Karpas-422 (cell line): ENCODE data around the gene BRCA1. TPM values are rescaled to one million over a fixed set of nuclear protein-coding genes. Genes with fewer than 3 reads are reported as not detected.
"Not testable (repeated sequence)": the region's sequence is repeated elsewhere in the genome, so short reads cannot be mapped to it uniquely, and the experiment has no call there.

Experiments
- DNase-seq: peaks from one replicate; pipeline ENCODE4 v3.0.0-alpha.2; 2015
- H2AFZ ChIP-seq: fragments of 200-600 bp; sonication (generic); 2 replicates; pipeline ENCODE4 v1.6.1; 2014; ENCODE audit warnings: antibody characterized with exemption, low read length, mixed read lengths
- H3K27ac ChIP-seq: fragments of 200-600 bp; sonication (generic); 2 replicates; pipeline ENCODE4 v1.5.1; 2014; ENCODE audit warnings: mild to moderate bottlenecking, low read length, moderate library complexity
- H3K27me3 ChIP-seq: fragments of 200-600 bp; sonication (generic); 2 replicates; pipeline ENCODE4 v1.6.1; 2014; ENCODE audit warnings: low read length, mixed read lengths
- H3K36me3 ChIP-seq: fragments of 200-600 bp; sonication (generic); 2 replicates; pipeline ENCODE4 v1.6.1; 2014; ENCODE audit warnings: low read length, mixed read lengths; ENCODE audit not compliant: insufficient read depth
- H3K4me1 ChIP-seq: fragments of 200-600 bp; sonication (generic); 2 replicates; pipeline ENCODE4 v1.6.1; 2014; ENCODE audit warnings: mild to moderate bottlenecking, low read length, mixed read lengths
- H3K4me2 ChIP-seq: fragments of 200-600 bp; sonication (generic); 2 replicates; pipeline ENCODE4 v1.6.1; 2014; ENCODE audit warnings: low read length, low read depth, mild to moderate bottlenecking; ENCODE audit not compliant: poor library complexity, severe bottlenecking
- H3K4me3 ChIP-seq: fragments of 200-600 bp; sonication (generic); 2 replicates; pipeline ENCODE4 v1.5.1; 2014; ENCODE audit warnings: mild to moderate bottlenecking, antibody characterized with exemption, low read length, mixed read lengths
- H3K79me2 ChIP-seq: fragments of 200-600 bp; sonication (generic); 2 replicates; pipeline ENCODE4 v1.6.1; 2014; ENCODE audit warnings: mild to moderate bottlenecking, low read length, mixed read lengths
- H3K9ac ChIP-seq: fragments of 200-600 bp; sonication (generic); 2 replicates; pipeline ENCODE4 v1.6.0; 2014; ENCODE audit warnings: low read length
- H3K9me2 ChIP-seq: fragments of 200-600 bp; sonication (generic), shearing (Covaris generic); replicated peaks from 2 replicates; pipeline ENCODE4 v1.6.0; 2014; ENCODE audit warnings: mild to moderate bottlenecking, low read length, moderate library complexity; ENCODE audit not compliant: insufficient read depth
- H3K9me3 ChIP-seq: fragments of 300-700, 200-600 bp; sonication (generic); 2 replicates; pipeline ENCODE4 v1.6.1; 2014; ENCODE audit warnings: low read length, mixed read lengths
- H4K20me1 ChIP-seq: fragments of 200-600 bp; sonication (generic); 2 replicates; pipeline ENCODE4 v1.6.1; 2014; ENCODE audit warnings: mild to moderate bottlenecking, antibody characterized with exemption, low read length, low read depth; ENCODE audit not compliant: insufficient read depth
- total RNA-seq: library from RNA; depleted of rRNA; stranded (reverse); fragments of >200 nt; shearing (Covaris generic); gene quantifications from 2 replicates; pipeline ENCODE4 v1.2.3, GENCODE V29; 2014; ENCODE audit warnings: low replicate concordance

The BRCA1 gene
- total RNA-seq, 1 experiment from 2014 or later, result 46.0 TPM

GRCh38 chr17:43069368-43069898 lies 55.7 kb downstream of the BRCA1 start:
- Histone ChIP-seq H2AFZ (no peak overlapping the region), H3K4me3 (no peak overlapping the region), H3K36me3 (peaks cover 37% of the 10 kb centered on the region), H3K9ac (no peak overlapping the region), H3K9me2 (no peaks in the 10 kb centered on the region), H3K27ac (no peak overlapping the region), H3K9me3 (no peaks in the 10 kb centered on the region), H3K27me3 (no peaks in the 10 kb centered on the region), H3K4me2 (no peak overlapping the region), H4K20me1 (no peaks in the 10 kb centered on the region), H3K79me2 (peaks cover 3% of the 10 kb centered on the region; the same call in 1 of the 2 replicates), H3K4me1 (no peaks in the 10 kb centered on the region)
- no peak for DNase-seq

- Histone ChIP-seq H3K4me2 (no peak overlapping the region), H3K27ac (no peak overlapping the region), H3K4me1 (no peaks in the 10 kb centered on the region), H3K9ac (no peak overlapping the region), H3K4me3 (no peak overlapping the region), H3K79me2 (peaks cover 3% of the 10 kb centered on the region; the same call in 1 of the 2 replicates), H4K20me1 (no peaks in the 10 kb centered on the region), H3K27me3 (no peaks in the 10 kb centered on the region), H3K9me3 (no peaks in the 10 kb centered on the region), H3K9me2 (no peaks in the 10 kb centered on the region), H2AFZ (no peak overlapping the region), H3K36me3 (peaks cover 32% of the 10 kb centered on the region)
- DNase-seq, result no peak
These were observed 56.4 kb downstream of the BRCA1 start for GRCh38 chr17:43068570-43069367.

GRCh38 chr17:43062984-43063638 lies 62.1 kb downstream of the BRCA1 start:
- H4K20me1 ChIP-seq, result no peaks in the 10 kb centered on the region
- H2AFZ ChIP-seq, result no peak overlapping the region
- H3K4me2 ChIP-seq, result no peak overlapping the region
- H3K9me3 ChIP-seq, result no peaks in the 10 kb centered on the region
- no peak overlapping the region for H3K4me3 ChIP-seq
- H3K36me3 ChIP-seq, result peaks cover 21% of the 10 kb centered on the region; the same call in 1 of the 2 replicates
- no peaks in the 10 kb centered on the region for H3K4me1 ChIP-seq
- no peak overlapping the region for H3K27ac ChIP-seq
- H3K27me3 ChIP-seq, result no peaks in the 10 kb centered on the region
- no peak overlapping the region for H3K9ac ChIP-seq
- no peaks in the 10 kb centered on the region for H3K9me2 ChIP-seq
- H3K79me2 ChIP-seq, result no peaks in the 10 kb centered on the region
- no peak for DNase-seq

GRCh38 chr17:43056051-43056450 lies 69.1 kb downstream of the BRCA1 start:
- H3K4me1 ChIP-seq, result no peaks in the 10 kb centered on the region

GRCh38 chr17:43053008-43053407 lies 72.2 kb downstream of the BRCA1 start:
- DNase-seq, H2AFZ ChIP-seq, H3K79me2 ChIP-seq, H3K27me3 ChIP-seq, H4K20me1 ChIP-seq, H3K4me1 ChIP-seq, H3K27ac ChIP-seq, H3K9me2 ChIP-seq, H3K4me3 ChIP-seq, H3K9ac ChIP-seq, H3K4me2 ChIP-seq, H3K9me3 ChIP-seq: not testable (repeated sequence)
- peaks cover 46% of the 10 kb centered on the region; the same call in 1 of the 2 replicates for H3K36me3 ChIP-seq

More at GRCh38 chr17:43056051-43056450, 69.1 kb downstream of the BRCA1 start:
- DNase-seq, result no peak
- no peak overlapping the region for H2AFZ ChIP-seq
- no peak overlapping the region for H3K27ac ChIP-seq
- no peaks in the 10 kb centered on the region for H3K9me3 ChIP-seq
- H3K36me3 ChIP-seq, result peaks cover 34% of the 10 kb centered on the region; the same call in 1 of the 2 replicates
- H3K9ac ChIP-seq, result no peak overlapping the region
- no peaks in the 10 kb centered on the region for H4K20me1 ChIP-seq
- H3K79me2 ChIP-seq, result no peaks in the 10 kb centered on the region
- no peak overlapping the region for H3K4me3 ChIP-seq
- H3K4me2 ChIP-seq, result no peak overlapping the region
- H3K9me2 ChIP-seq, result no peaks in the 10 kb centered on the region
- H3K27me3 ChIP-seq, result no peaks in the 10 kb centered on the region

GRCh38 chr17:43051969-43052368 lies 73.2 kb downstream of the BRCA1 start:
- H3K79me2 ChIP-seq, result no peaks in the 10 kb centered on the region
- H3K36me3 ChIP-seq, result peaks cover 50% of the 10 kb centered on the region; the same call in 1 of the 2 replicates
- H3K4me2 ChIP-seq, result no peak overlapping the region
- no peaks in the 10 kb centered on the region for H3K9me3 ChIP-seq
- no peaks in the 10 kb centered on the region for H4K20me1 ChIP-seq
- H3K9me2 ChIP-seq, result no peaks in the 10 kb centered on the region
- no peaks in the 10 kb centered on the region for H3K4me1 ChIP-seq
- DNase-seq, result no peak
- no peak overlapping the region for H2AFZ ChIP-seq
- no peak overlapping the region for H3K9ac ChIP-seq
- H3K27ac ChIP-seq, result no peak overlapping the region
- H3K4me3 ChIP-seq, result no peak overlapping the region
- no peaks in the 10 kb centered on the region for H3K27me3 ChIP-seq

- Histone ChIP-seq H3K27ac (no peak overlapping the region), H3K36me3 (peaks cover 21% of the 10 kb centered on the region; the same call in 1 of the 2 replicates), H4K20me1 (no peaks in the 10 kb centered on the region), H3K4me1 (peaks cover 26% of the 10 kb centered on the region), H3K79me2 (no peaks in the 10 kb centered on the region), H2AFZ (no peak overlapping the region), H3K9me3 (no peaks in the 10 kb centered on the region), H3K4me2 (no peak overlapping the region), H3K9ac (no peak overlapping the region), H3K27me3 (no peaks in the 10 kb centered on the region), H3K9me2 (no peaks in the 10 kb centered on the region), H3K4me3 (no peak overlapping the region)
- no peak for DNase-seq
These were observed 81.1 kb downstream of the BRCA1 start for GRCh38 chr17:43044024-43044423.

GRCh38 chr17:43043307-43043706 lies 81.9 kb downstream of the BRCA1 start:
- Histone ChIP-seq H3K4me1 (peaks cover 26% of the 10 kb centered on the region), H3K4me3 (no peak overlapping the region), H3K9me3 (no peaks in the 10 kb centered on the region), H3K27me3 (no peaks in the 10 kb centered on the region), H3K9me2 (no peaks in the 10 kb centered on the region), H3K27ac (no peak overlapping the region), H4K20me1 (no peaks in the 10 kb centered on the region), H3K79me2 (no peaks in the 10 kb centered on the region), H3K9ac (no peak overlapping the region), H2AFZ (no peak overlapping the region), H3K4me2 (no peak overlapping the region), H3K36me3 (peaks cover 16% of the 10 kb centered on the region; the same call in 1 of the 2 replicates)
- DNase-seq, result no peak
